Neural cell (in vitro differentiated cells): Measurements from ENCODE around the gene PHIP.

Experiments
- EP300 ChIP-seq: fragments of 450-650 bp; conservative IDR thresholded peaks from 2 replicates; pipeline ENCODE4 v1.6.1; 2014; ENCODE audit warnings: antibody characterized with exemption, mild to moderate bottlenecking, moderate library complexity; ENCODE audit not compliant: poor library complexity, severe bottlenecking
- EZH2 ChIP-seq: fragments of 200-600, 300-800 bp; shearing (Covaris generic), sonication (generic); IDR thresholded peaks from 2 replicates; pipeline ENCODE4 v1.6.1; 2014; ENCODE audit warnings: antibody characterized with exemption, low read length, borderline replicate concordance, mild to moderate bottlenecking; ENCODE audit not compliant: insufficient read depth, poor library complexity, severe bottlenecking
- MXI1 ChIP-seq: fragments of 450-650 bp; conservative IDR thresholded peaks from 2 replicates; pipeline ENCODE4 v1.6.1; 2014; ENCODE audit warnings: antibody characterized with exemption, mild to moderate bottlenecking; ENCODE audit not compliant: poor library complexity, severe bottlenecking
- RAD21 ChIP-seq: fragments of 450-650 bp; conservative IDR thresholded peaks from 2 replicates; pipeline ENCODE4 v1.6.1; 2014; ENCODE audit warnings: antibody characterized with exemption, mild to moderate bottlenecking, moderate library complexity
- TAF1 ChIP-seq: IDR thresholded peaks from 2 replicates; pipeline ENCODE4 v1.6.1; 2012; ENCODE audit warnings: low read depth
- TF ChIP-seq, protein P1 (sequence below): fragments of 450-650 bp; IDR thresholded peaks from 2 replicates; pipeline ENCODE4 v1.5.1; 2014; ENCODE audit warnings: antibody characterized with exemption, mild to moderate bottlenecking, moderate library complexity; ENCODE audit not compliant: poor library complexity, severe bottlenecking

DNA sequence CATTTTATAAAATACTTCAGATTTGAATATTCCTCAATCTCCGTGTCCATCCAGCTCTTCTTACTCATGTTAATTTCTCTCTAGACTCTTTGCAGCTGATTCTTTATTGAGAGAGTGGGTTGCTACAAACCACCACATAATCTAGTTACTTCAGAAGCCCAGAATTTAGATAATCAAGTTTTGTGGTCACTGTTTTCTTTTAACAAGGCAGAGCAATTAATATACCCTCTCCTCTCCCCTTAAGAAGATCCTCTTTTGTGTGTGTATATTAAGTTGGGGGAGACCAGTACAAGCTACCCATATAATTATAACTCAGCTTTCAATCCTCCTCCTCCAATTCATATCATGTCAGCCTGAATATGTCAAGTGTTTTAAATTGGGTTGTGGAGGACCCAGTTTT is 115.6 kb downstream of the PHIP start:
- TF ChIP-seq, protein P1, sequence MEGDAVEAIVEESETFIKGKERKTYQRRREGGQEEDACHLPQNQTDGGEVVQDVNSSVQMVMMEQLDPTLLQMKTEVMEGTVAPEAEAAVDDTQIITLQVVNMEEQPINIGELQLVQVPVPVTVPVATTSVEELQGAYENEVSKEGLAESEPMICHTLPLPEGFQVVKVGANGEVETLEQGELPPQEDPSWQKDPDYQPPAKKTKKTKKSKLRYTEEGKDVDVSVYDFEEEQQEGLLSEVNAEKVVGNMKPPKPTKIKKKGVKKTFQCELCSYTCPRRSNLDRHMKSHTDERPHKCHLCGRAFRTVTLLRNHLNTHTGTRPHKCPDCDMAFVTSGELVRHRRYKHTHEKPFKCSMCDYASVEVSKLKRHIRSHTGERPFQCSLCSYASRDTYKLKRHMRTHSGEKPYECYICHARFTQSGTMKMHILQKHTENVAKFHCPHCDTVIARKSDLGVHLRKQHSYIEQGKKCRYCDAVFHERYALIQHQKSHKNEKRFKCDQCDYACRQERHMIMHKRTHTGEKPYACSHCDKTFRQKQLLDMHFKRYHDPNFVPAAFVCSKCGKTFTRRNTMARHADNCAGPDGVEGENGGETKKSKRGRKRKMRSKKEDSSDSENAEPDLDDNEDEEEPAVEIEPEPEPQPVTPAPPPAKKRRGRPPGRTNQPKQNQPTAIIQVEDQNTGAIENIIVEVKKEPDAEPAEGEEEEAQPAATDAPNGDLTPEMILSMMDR: no peak
- TF ChIP-seq TAF1 (no peak), EP300 (no peak), MXI1 (no peak), EZH2 (no peak), RAD21 (no peak)
